Fibroblast of mammary gland (primary cell): ENCODE measurements around the gene NAT9.
A peak's percentile ranks its signal among the peaks of the same experiment; 100 is the strongest.

Experiments used
- DNase-seq: peaks from one replicate; pipeline ENCODE4 v3.0.0-alpha.2; 2010; ENCODE audit warnings: low read depth
- H3K4me3 ChIP-seq: 2 replicates; pipeline ENCODE4 v1.5.1; 2011; ENCODE audit warnings: low read depth, mild to moderate bottlenecking, low read length, moderate library complexity; ENCODE audit not compliant: control insufficient read depth
- TF ChIP-seq, protein P1 (sequence below): conservative IDR thresholded peaks from 2 replicates; pipeline ENCODE4 v1.5.1; 2011; ENCODE audit warnings: low read depth, low read length, inconsistent platforms; ENCODE audit not compliant: control insufficient read depth, insufficient read depth

The NAT9 gene

DNA sequence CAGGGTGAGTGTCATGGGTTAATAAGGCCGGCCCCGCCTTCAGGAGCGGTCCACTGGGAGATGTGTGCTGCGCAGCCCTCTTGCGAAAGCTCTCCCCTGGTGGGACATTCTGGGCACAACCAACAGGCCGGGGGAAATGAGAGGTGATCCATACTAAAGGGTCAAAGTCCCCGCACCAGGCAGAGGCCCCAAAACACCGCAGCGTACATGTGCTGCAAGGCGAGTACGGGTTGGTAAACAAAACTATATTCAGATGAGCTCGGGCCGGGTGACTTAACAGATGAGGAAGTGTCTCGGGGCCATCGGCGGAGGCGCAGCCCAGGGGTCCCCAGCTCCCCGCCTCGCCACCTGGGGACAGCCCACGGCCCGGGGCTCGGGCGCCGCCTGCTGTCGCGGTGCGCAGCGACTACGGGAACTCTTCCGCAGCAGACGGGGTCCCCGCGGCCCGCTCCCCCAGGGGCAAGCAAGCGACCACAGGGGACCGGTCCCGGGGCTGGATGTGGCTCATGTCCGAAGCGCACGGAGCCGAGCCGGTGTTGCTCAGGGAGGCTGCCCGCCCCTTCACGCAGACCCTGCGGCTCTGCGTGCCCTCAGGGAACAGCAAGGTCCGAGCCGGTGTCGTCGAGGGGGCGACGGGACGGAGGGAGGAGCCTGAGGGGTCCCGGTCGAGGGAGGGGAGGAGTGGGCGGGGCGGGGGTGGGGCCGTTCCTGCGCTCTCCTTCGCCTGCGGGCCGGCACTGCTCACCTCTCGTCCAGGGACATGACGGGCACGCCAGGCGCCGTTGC lies 39.4 kb downstream of the NAT9 start, which contains the start of gene RAB37:
Gene RAB37, plus strand, starts transcription at position 744 of the 786 bp plus-strand sequence. Its CDS starts 17 bp downstream, at position 761.
- TF ChIP-seq, protein P1, sequence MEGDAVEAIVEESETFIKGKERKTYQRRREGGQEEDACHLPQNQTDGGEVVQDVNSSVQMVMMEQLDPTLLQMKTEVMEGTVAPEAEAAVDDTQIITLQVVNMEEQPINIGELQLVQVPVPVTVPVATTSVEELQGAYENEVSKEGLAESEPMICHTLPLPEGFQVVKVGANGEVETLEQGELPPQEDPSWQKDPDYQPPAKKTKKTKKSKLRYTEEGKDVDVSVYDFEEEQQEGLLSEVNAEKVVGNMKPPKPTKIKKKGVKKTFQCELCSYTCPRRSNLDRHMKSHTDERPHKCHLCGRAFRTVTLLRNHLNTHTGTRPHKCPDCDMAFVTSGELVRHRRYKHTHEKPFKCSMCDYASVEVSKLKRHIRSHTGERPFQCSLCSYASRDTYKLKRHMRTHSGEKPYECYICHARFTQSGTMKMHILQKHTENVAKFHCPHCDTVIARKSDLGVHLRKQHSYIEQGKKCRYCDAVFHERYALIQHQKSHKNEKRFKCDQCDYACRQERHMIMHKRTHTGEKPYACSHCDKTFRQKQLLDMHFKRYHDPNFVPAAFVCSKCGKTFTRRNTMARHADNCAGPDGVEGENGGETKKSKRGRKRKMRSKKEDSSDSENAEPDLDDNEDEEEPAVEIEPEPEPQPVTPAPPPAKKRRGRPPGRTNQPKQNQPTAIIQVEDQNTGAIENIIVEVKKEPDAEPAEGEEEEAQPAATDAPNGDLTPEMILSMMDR: no peak
- DNase-seq: peak; percentile 44
- H3K4me3 ChIP-seq: no peak within 1 kb of the TSS

DNA sequence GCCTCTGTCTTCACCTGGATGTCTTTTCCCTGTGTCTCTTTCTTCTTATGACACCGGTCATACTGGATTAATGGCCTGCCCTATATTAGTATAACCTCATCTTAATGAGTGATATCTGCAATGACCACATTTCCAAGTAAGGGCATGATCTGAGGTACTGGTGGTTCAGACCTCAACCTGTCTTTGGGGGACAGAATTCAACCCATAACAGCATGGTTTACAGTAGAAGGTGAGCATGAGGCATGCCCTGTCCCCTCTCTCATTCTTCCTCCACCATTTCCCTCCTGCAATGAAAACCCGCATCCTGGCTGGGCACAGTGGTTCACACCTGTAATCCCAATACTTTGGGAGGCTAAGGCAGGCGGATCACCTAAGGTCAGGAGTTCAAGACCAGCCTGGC lies 41.9 kb downstream of the NAT9 start:
- TF ChIP-seq, protein P1: no peak
- H3K4me3 ChIP-seq: no peak overlapping the region
- no peak for DNase-seq

DNA sequence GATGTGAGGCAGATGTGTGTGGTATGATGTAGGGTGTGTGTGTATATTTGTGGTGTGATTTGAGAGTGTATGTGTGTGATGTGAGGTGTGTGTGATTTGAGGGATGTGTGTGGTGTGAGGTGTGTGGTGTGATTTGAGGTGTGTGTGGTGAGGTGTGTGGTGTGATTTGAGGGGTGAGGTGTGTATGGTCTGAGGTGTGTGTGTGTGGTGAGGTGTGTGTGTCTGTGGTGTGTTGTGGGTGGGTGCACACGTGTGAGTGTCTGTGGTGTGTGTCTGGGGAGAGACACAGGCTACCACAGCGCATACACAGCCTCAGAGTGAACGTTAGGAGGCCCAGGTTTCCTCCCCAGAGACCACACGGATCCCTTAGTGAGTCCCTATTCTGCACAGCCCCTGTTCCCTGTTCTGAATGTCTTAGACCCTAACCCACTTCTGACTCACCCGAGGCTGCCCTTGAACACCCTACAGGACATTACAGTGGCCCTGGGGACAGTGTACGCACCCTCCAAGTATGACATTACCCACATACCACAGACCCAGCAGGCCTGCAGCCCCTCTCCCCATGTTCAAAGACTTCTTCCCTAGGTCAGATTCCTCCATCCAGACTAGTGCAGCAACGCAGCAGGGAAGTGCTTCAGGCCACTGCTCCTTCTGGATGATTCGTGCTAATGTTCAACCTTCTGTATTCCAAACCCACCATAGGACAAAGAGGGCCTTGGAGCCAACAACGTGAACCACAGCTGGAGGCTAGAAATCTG lies 42.6 kb downstream of the NAT9 start:
- no peak overlapping the region for H3K4me3 ChIP-seq
- TF ChIP-seq, protein P1: no peak
- no peak for DNase-seq

DNA sequence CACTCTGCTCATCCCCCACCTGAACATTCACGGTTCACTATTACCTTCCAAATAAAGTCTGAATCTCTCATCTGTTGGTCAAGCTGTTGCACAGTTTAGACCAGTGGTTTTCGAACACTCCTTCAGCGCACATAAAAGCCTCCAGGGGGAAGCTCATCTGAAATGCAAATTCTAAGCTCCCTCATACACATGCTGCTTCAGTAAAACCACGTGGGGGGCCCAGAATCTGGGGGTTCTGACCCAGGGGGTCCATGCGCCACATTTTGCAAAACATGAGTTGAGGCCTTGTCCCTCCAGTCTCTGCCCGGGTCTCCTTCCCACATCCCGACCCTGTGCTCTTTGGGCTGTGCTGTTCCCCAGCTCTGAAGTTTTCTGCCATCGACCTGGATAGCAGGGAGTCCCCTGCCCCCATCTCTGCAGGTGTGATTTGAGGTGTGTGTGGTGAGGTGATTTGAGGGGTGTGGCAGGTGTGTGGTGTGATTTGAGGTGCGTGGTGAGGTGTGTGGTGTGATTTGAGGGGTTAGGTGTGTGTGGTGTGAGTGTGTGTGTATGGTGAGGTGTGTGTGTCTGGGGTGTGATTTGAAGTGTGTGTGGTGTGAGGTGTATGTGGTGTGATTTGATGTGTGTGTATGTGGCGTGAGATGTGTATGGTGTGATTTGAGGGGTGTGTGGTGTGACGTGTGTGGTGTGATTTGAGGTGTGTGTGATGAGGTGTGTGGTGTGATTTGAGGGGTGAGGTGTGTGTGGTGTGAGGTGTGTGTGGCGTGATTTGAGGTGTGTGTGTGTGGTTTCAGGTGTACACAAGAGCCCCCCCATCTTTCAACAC lies 43.9 kb downstream of the NAT9 start:
- H3K4me3 ChIP-seq: no peak overlapping the region
- TF ChIP-seq, protein P1: no peak
- DNase-seq: no peak

DNA sequence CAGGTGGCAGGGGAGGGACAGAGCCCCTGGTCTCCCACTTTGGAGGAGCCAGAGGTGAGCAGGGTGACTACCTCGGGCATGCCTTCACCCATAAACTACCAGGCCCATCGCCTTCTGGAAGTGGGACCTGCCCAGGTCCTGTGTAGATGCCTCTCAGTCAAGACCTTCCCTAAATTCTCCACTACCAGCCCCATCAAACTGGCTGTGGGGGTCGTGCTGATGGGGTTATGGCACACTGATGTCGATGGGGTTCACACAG lies 44.9 kb downstream of the NAT9 start:
- TF ChIP-seq, protein P1: no peak
- no peak for DNase-seq
- no peak overlapping the region for H3K4me3 ChIP-seq

DNA sequence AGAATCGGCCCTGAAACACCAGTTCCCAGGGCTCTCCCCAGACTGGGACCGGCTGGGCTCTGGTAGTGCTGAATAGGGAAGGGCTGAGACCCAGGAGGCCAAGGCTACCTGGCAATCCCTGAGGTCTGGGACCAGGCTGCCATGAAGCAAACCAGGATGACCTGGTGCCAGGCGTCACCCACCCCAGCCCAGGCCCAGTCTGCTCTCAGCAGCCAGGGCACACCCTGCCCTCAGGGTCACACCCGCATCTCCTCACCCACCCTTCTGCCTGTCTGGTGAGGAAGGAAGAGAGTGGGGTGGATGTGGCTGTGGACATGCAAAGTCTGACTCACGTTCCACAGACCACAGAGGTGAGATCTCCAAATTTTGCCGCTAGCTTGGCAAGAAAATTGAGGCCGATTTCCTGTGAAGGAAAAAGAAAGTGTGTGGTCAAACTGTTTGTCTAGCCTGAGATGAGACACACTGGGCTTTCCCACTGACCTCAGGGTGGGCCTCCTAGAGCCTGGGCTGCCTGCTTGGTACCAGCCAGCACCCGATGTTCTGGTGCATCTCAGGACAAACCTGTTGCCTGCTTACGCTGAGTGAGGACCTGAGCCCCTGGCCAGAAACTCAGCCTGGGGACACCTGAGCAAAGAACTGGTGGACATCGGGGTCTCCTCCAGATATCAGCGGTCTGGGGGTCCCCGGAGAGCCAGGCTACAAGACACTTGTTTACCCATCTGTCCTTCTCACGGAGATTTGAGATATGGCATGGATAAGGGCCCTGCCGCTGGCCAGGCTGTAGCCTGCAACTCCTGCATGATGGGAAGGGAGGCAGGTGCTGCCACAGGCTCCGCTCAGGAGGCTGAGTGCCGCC lies 45.4 kb downstream of the NAT9 start:
- no peak for DNase-seq
- TF ChIP-seq, protein P1: no peak
- H3K4me3 ChIP-seq: no peak overlapping the region
